Daoy (cell line): ENCODE measurements around the gene ATN1. TPM values are rescaled to one million over a fixed set of nuclear protein-coding genes. Genes with fewer than 3 reads are reported as not detected.

ENCODE experiments used
- DNase-seq: peaks from one replicate; pipeline ENCODE4 v3.0.0-alpha.2; 2015; ENCODE audit warnings: low read depth
- total RNA-seq: library from RNA; depleted of rRNA; stranded (reverse); fragments of >200 nt; shearing (Covaris generic); gene quantifications from 2 replicates; pipeline ENCODE4 v1.2.3, GENCODE V29; 2014

The ATN1 gene
- total RNA-seq, 1 experiment from 2014 or later, result 5.4 TPM

DNA sequence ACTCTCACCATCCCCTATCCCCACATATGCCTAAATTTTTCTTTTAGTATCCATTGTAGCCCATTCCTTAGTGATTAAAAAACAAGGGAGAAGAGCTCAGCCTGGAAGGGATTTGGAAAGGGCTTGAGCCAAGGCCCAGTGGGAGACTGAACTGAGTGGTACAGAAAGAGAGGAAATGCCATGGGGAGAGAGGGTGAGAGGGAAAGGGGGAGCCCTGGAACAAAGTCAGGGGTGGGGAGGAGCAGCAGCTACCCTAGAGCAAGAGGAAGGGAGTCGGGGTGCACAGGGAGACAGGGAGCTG is 2.6 kb upstream of the ATN1 start:
- no peak for DNase-seq

GRCh38 chr12:6925540-6926279 is 2.0 kb upstream of the ATN1 start:
- peak; percentile 91 for DNase-seq

GRCh38 chr12:6928022-6928702 is 403 bp downstream of the ATN1 start:
- no peak for DNase-seq

DNA sequence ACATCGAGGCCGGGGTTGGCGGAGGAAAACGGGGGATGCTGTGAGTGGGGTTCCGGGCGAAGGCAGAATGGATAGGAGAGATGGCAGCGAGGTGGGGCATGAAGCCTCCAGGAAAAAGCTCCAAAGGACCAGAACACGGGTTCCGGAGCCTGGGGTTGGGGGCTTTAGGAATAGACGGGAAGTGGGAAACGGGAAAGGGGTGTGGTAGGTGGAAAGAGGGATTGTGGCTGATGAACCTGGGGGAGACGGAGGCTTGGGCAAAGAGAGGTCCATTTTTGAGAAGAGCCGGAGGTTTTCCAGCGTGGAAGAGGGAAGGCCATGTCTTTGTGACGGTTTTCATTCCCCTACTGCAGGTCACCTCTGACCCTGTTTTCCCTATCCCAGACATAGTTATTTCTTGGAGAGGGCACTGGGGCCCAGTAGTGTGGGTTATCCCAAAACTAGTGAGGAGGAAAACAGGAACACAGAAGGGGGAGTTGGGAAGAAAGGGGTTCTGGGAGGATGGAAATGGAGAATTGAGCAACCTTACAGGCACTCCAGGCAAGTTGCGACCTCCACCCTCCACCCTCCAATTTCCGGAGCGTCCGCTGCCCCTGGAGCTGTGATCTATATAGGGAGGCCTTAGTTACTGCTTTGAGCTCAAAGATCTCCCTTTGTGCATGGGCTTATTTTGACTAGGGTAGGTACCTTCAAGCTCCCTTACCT is 1.1 kb downstream of the ATN1 start:
- DNase-seq, result no peak

DNA sequence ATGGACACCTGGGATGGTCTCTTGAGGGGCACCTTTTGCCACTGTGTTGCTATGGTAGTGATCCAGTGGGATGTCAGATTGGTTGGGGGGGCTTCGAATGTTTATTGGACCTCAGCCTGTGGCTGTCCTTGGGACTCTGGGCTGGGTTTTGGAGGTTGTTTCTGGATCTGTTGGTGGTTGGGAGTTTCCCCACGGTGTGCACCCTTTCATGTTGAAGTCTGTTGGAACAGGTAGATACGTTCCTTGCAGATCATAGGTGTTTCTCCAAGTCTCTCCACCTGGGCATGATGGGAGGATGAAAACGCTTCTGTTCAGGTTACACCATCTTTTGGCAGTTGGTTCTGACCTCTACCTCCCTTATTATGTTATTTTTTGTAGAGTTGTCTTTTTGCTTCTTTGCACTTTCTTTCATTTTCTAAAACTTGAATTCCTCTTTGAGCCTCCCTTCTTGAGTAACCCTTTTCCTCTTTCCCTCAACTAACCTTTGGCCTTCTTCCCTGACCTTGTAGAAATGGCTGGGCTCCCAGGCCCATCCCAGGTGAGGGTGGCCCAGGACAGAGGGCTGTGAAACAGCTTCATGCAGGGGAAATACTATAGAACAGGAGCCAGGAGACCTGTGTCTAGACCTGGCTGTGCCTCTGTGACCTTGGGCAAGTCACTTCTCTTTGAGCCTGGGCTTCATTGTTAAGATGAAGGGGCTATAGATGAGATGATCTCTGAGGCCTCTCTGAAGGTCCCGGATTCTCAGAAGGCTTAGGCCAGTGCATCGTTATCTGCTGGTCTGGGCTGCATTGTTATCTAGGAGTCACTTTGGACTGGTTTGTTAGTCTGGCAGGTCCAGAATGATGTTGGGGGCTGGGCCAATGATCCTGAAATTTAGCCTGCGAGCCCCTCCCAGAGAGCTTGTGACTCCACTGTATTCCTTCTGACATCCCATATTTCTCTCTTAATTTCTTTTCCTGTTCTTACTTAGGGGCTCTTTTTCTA is 2.0 kb downstream of the ATN1 start:
- no peak for DNase-seq

- DNase-seq, result no peak
Observed at GRCh38 chr12:6932766-6933165, 5.0 kb downstream of the ATN1 start.

DNA sequence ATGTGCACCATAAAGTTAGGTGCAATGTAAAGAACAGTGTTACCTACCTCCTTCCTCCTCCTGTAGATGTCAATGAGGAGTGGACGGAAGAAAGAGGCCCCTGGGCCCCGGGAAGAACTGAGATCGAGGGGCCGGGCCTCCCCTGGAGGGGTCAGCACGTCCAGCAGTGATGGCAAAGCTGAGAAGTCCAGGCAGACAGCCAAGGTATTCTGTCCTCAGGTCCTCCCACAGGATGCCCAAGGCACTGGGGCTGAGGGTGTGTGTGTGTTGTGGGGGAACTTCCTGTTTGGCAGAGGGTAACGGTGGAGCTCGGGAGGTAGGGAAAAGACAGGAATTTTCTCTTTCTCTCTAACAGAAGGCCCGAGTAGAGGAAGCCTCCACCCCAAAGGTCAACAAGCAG is 6.4 kb downstream of the ATN1 start:
- DNase-seq, result no peak

GRCh38 chr12:6935371-6936193 is 7.8 kb downstream of the ATN1 start:
- DNase-seq, result no peak

GRCh38 chr12:6936194-6936635 is 8.5 kb downstream of the ATN1 start:
- DNase-seq, result no peak

DNA sequence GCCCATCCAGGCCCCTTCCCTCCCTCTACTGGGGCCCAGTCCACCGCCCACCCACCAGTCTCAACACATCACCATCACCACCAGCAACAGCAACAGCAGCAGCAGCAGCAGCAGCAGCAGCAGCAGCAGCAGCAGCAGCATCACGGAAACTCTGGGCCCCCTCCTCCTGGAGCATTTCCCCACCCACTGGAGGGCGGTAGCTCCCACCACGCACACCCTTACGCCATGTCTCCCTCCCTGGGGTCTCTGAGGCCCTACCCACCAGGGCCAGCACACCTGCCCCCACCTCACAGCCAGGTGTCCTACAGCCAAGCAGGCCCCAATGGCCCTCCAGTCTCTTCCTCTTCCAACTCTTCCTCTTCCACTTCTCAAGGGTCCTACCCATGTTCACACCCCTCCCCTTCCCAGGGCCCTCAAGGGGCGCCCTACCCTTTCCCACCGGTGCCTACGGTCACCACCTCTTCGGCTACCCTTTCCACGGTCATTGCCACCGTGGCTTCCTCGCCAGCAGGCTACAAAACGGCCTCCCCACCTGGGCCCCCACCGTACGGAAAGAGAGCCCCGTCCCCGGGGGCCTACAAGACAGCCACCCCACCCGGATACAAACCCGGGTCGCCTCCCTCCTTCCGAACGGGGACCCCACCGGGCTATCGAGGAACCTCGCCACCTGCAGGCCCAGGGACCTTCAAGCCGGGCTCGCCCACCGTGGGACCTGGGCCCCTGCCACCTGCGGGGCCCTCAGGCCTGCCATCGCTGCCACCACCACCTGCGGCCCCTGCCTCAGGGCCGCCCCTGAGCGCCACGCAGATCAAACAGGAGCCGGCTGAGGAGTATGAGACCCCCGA is 9.1 kb downstream of the ATN1 start:
- DNase-seq, result no peak

- DNase-seq, result peak; percentile 99
Observed at GRCh38 chr12:6937481-6938352, 10.0 kb downstream of the ATN1 start.

DNA sequence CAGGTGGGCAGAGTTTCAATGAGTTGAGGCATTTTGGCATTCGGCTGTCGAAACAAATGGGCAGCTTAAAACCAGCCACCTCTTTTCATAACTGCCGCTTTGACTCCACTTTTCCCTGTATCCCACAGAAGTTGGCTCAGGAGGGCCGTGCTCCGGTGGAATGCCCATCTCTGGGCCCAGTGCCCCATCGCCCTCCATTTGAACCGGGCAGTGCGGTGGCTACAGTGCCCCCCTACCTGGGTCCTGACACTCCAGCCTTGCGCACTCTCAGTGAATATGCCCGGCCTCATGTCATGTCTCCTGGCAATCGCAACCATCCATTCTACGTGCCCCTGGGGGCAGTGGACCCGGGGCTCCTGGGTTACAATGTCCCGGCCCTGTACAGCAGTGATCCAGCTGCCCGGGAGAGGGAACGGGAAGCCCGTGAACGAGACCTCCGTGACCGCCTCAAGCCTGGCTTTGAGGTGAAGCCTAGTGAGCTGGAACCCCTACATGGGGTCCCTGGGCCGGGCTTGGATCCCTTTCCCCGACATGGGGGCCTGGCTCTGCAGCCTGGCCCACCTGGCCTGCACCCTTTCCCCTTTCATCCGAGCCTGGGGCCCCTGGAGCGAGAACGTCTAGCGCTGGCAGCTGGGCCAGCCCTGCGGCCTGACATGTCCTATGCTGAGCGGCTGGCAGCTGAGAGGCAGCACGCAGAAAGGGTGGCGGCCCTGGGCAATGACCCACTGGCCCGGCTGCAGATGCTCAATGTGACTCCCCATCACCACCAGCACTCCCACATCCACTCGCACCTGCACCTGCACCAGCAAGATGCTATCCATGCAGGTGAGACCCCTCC is 10.8 kb downstream of the ATN1 start:
- DNase-seq, result no peak

DNA sequence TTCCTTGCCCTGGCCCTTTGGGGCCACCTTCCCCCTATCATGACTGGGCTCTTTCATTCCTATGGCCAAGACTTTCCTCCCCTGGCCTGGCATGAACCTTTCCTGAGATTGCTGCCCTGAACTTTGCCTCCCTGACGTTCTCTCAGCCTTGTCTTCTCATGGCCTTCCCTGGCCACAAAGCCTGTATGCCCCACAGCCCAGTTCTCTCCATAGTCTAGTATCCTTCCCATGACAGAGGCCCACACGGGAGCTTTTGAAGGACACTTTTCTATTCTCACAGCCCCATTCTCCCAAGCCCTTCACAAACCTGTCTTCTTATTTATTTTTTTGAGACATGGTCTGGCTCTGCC is 11.4 kb downstream of the ATN1 start:
- no peak for DNase-seq

DNA sequence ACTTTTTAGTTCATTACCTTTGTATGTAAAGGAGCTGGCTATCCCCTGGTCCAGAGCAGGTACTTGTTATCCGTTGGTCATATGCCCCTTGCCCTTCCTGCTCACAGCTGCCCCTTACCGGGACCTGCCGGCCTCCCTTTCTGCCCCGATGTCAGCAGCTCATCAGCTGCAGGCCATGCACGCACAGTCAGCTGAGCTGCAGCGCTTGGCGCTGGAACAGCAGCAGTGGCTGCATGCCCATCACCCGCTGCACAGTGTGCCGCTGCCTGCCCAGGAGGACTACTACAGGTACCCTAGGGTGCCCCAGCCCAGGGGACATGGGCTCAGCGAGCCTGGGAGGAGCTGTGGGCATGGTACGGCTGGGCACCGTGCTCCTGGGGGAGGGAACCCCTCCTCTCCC is 13.5 kb downstream of the ATN1 start:
- DNase-seq, result no peak

DNA sequence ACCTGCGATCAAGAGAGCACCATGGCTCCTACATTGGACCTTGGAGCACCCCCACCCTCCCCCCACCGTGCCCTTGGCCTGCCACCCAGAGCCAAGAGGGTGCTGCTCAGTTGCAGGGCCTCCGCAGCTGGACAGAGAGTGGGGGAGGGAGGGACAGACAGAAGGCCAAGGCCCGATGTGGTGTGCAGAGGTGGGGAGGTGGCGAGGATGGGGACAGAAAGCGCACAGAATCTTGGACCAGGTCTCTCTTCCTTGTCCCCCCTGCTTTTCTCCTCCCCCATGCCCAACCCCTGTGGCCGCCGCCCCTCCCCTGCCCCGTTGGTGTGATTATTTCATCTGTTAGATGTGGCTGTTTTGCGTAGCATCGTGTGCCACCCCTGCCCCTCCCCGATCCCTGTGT is 14.0 kb downstream of the ATN1 start:
- DNase-seq, result no peak

- DNase-seq, result no peak
Observed at GRCh38 chr12:6942331-6942665, 14.5 kb downstream of the ATN1 start.

DNA sequence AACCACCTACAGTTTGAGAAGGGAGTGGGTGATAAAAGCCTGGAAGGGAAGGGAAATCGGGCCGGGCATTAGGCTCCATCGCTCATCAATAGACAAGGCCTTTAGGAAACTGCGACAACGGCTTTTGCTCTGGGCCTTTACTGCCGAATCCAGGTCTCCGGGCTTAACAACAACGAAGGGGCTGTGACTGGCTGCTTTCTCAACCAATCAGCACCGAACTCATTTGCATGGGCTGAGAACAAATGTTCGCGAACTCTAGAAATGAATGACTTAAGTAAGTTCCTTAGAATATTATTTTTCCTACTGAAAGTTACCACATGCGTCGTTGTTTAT is 15.6 kb downstream of the ATN1 start:
- peak; percentile 90 for DNase-seq

GRCh38 chr12:6943722-6944380 is 16.1 kb downstream of the ATN1 start, which contains the start of the genes C12orf57 and RNU7-1:
TSS of gene C12orf57 (plus strand) at chr12:6944022. CDS start at chr12:6944122, 100 bp downstream.
TSS of gene RNU7-1 (plus strand) at chr12:6943816.
- peak; percentile 98 for DNase-seq
